ENCODE results near the gene THBD.

THBD gene

DNA sequence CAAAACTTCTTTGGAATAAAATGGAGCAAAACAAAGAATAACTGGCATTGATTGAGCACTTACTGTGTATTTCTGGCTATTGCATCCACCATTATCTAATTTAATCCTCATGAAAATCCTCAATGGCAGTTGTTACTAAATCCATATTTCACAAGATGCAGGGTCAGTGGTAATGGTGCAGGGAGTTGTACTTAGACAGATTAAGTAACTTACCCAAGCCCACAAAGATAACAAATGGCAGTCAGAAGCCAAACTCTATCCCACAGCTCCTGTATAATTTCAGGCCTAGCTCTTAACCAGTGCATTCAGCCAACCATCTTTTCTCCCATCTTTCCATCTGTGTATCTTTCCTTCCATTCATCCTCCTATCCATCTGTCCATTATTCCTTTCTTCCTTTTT, 43.7 kb downstream of the THBD start:
- no peak for DNase-seq

GRCh38 chr20:23003881-23004460, 45.5 kb downstream of the THBD start:
- no peak for DNase-seq

DNA sequence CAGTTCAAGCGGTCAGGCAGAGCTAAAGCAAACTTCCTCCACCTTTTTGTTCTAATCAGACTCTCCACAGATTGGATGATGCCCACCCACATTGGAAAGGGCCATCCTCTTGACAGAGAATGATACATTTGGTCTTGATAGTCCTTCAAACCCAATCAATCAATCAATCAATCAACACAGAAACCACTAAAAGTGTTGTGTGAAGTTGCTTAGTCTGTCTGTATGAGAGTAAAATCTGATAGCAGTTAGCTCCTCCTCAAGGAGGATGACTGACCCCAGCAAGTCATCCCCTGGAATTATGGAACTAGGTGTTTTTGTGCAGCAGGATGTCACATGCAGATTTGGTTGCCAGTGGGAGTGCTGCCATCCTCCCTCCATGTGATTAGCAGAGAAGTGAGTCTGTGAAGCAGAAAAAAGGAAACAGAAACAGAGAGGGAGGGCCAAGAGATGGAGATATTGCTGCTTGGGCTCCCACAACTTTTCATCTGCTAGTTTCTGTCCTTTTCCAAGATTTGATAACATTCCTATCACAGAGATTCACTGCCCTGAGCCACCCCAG, 46.3 kb downstream of the THBD start:
- no peak for DNase-seq

GRCh38 chr20:23002276-23002675, 47.2 kb downstream of the THBD start:
- no peak for DNase-seq

GRCh38 chr20:23000232-23000947, 49.1 kb downstream of the THBD start:
- no peak for DNase-seq

DNA sequence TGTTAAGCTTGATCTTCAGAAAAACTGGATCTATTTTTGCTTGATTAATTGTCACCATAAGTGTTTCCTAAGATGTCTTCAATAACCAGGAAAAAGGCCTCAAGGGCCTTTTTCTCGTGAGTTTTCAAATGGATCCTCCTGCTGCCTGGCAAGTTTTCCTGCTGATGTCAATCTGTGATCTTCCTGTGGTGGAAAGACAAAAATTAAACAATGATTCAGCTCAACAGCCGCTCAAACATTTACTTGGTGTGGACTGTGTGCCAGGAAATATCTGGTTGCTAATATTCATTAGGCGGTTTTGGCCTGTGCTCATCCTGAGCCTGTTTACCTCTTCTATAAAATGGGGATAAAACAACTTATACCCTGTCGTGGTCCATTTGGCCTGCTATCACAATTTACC, 49.7 kb downstream of the THBD start:
- DNase-seq: no peak

DNA sequence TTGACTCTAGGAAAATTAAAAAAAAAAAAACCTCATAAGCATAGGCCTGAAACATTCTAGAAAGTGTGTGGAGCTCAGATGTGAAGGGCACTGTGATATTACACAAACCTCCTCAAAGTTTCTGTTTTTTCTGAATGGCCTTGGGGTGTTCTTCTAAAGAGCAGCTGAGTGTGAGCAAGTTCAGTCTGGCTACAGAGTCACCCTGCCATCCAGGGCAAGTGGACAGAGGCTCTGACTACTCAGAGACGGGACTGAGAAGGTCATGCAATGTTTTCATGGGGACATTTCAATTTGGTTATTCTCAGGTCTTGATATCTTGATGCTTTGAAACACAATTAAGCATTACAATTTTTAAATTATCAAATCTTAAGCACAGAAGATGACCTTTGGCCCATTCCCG, 51.0 kb downstream of the THBD start:
- DNase-seq: no peak

DNA sequence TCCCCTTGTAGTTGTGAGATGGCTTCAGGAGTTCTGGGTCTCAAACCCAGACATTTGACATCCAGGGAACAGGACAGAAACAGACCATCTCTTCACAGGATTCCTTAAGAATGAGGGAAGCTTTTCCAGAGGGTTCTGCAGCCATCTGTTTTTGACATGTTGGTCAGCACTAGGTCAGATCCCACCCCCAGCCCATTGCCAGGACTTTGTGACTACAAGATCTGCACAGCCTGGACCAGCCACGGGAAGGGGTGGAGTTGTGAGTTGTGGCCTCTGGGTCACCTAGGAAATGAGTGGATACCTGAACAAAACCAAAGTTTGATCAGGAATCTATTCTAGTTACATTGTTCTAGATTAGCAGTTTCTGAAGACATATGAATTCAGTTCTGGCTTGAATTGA, 53.5 kb downstream of the THBD start:
- no peak for DNase-seq
